ENCODE results near the gene IL13. TPM values are rescaled to one million over a fixed set of nuclear protein-coding genes. Genes with fewer than 3 reads are reported as not detected.

The IL13 gene
- total RNA-seq, 1 donor = not detected

DNA sequence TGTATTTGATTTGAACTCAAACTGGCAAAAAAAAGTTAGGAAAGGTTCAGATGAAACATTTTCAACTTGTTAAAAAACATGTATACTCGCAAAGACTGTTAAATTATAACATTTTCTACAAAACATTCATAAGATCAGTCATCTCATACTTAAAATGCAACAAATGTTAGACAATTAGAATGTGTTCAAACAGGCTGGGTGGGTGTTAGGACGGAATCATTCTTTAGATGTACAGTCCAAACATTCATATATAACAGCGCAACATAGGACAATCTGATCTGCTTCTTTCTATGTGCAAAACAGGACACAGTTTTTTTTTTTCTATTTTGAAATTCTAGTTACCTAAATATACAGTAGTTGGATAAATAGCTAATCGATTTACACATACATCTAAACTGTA lies 38.0 kb downstream of the IL13 start:
- Histone ChIP-seq H3K9me3 (ENCODE audit: low read depth, low read length) (no peaks in the 10 kb centered on the region), H3K27ac (ENCODE audit: low read depth, low read length) (no peak overlapping the region), H3K4me3 (ENCODE audit: insufficient read depth, low read length) (no peak overlapping the region), H3K4me2 (ENCODE audit: insufficient read depth, low read length) (no peak overlapping the region), H4K20me1 (ENCODE audit: insufficient read depth, low read length) (no peaks in the 10 kb centered on the region), H3K36me3 (ENCODE audit: insufficient read depth, low read length) (peaks cover 11% of the 10 kb centered on the region), H3K4me1 (ENCODE audit: insufficient read depth, low read length) (no peaks in the 10 kb centered on the region), H3K79me2 (ENCODE audit: insufficient read depth, low read length) (no peaks in the 10 kb centered on the region), H3K27me3 (ENCODE audit: insufficient read depth, low read length) (no peaks in the 10 kb centered on the region), H2AFZ (ENCODE audit: low read length) (no peak overlapping the region)
- DNase-seq (ENCODE audit: insufficient read length, low spot score, missing footprints) = no peak
- TF ChIP-seq, protein P1, sequence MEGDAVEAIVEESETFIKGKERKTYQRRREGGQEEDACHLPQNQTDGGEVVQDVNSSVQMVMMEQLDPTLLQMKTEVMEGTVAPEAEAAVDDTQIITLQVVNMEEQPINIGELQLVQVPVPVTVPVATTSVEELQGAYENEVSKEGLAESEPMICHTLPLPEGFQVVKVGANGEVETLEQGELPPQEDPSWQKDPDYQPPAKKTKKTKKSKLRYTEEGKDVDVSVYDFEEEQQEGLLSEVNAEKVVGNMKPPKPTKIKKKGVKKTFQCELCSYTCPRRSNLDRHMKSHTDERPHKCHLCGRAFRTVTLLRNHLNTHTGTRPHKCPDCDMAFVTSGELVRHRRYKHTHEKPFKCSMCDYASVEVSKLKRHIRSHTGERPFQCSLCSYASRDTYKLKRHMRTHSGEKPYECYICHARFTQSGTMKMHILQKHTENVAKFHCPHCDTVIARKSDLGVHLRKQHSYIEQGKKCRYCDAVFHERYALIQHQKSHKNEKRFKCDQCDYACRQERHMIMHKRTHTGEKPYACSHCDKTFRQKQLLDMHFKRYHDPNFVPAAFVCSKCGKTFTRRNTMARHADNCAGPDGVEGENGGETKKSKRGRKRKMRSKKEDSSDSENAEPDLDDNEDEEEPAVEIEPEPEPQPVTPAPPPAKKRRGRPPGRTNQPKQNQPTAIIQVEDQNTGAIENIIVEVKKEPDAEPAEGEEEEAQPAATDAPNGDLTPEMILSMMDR (IDR thresholded peaks at IDR 0.05; ENCODE audit: extremely low read depth, low read depth, low read length) = no peak

DNA sequence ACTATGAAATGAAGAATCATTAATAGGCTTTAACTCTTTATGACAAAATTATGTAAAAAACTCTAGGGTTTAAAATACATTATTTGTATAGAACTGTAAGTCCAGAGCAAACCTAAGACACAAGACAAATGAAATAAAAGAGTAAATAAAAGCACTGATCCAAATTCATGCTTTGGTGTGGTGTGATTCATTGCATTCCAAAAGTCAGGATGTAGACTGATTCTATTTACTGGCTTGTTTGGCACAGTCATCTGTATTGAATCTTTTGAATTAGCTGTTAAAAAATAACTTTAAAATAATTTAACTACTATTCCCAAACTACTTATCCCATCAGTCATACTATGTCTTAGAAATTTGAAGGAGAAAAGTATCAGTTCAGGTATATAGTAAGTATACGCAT lies 46.9 kb downstream of the IL13 start:
- no peaks in the 10 kb centered on the region for H4K20me1 ChIP-seq (ENCODE audit: insufficient read depth, low read length)
- H3K4me3 ChIP-seq (ENCODE audit: insufficient read depth, low read length) = no peak overlapping the region
- peaks cover 16% of the 10 kb centered on the region for H3K36me3 ChIP-seq (ENCODE audit: insufficient read depth, low read length)
- H3K79me2 ChIP-seq (ENCODE audit: insufficient read depth, low read length) = no peaks in the 10 kb centered on the region
- TF ChIP-seq, protein P1 (IDR thresholded peaks at IDR 0.05; ENCODE audit: extremely low read depth, low read depth, low read length) = no peak
- H3K4me2 ChIP-seq (ENCODE audit: insufficient read depth, low read length) = no peak overlapping the region
- H3K27ac ChIP-seq (ENCODE audit: low read depth, low read length) = no peak overlapping the region
- no peaks in the 10 kb centered on the region for H3K27me3 ChIP-seq (ENCODE audit: insufficient read depth, low read length)
- DNase-seq (ENCODE audit: insufficient read length, low spot score, missing footprints) = peak; percentile 15
- peaks cover 3% of the 10 kb centered on the region for H3K4me1 ChIP-seq (ENCODE audit: insufficient read depth, low read length)
- no peak overlapping the region for H2AFZ ChIP-seq (ENCODE audit: low read length)
- no peaks in the 10 kb centered on the region for H3K9me3 ChIP-seq (ENCODE audit: low read depth, low read length)

DNA sequence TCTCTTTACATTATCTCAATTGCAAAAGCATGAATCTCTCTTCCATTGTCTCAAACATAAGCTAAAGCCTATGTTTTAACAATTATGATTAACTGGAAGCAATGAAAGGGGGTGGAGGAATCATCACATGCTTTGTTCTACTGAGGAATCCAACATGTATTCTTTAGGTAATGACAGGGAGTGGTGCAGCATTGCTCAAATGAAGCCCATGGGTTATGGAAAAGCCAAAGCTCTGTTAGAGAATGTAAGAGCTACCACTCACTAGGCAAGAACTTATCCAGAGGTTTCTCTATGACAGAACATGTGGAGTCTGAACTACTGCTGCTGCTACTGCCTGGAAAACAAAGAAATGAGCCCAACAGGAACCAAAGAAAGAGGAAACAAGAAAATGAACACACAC lies 50.7 kb downstream of the IL13 start:
- no peaks in the 10 kb centered on the region for H3K79me2 ChIP-seq (ENCODE audit: insufficient read depth, low read length)
- H3K9me3 ChIP-seq (ENCODE audit: low read depth, low read length) = no peaks in the 10 kb centered on the region
- TF ChIP-seq, protein P1 (IDR thresholded peaks at IDR 0.05; ENCODE audit: extremely low read depth, low read depth, low read length) = no peak

More for the DNA sequence above, 50.7 kb downstream of the IL13 start:
- H3K27ac ChIP-seq (ENCODE audit: low read depth, low read length) = no peak overlapping the region
- peaks cover 3% of the 10 kb centered on the region for H3K4me1 ChIP-seq (ENCODE audit: insufficient read depth, low read length)
- H3K4me3 ChIP-seq (ENCODE audit: insufficient read depth, low read length) = no peak overlapping the region
- no peak overlapping the region for H3K4me2 ChIP-seq (ENCODE audit: insufficient read depth, low read length)
- DNase-seq (ENCODE audit: insufficient read length, low spot score, missing footprints) = no peak
- H2AFZ ChIP-seq (ENCODE audit: low read length) = no peak overlapping the region
- H4K20me1 ChIP-seq (ENCODE audit: insufficient read depth, low read length) = no peaks in the 10 kb centered on the region
- no peaks in the 10 kb centered on the region for H3K27me3 ChIP-seq (ENCODE audit: insufficient read depth, low read length)
- no peaks in the 10 kb centered on the region for H3K36me3 ChIP-seq (ENCODE audit: insufficient read depth, low read length)

Other genes starting within 250 kb of the IL13 start
- 19.7 and 22.1 TPM in 2 replicates for gene IRF1, start 167.4 kb upstream of the IL13 start, total RNA-seq
- gene IL5, start 114.7 kb upstream of the IL13 start, total RNA-seq = not detected in 2 replicates
- 39.4 and 47.7 TPM in 2 replicates for gene RAD50, start 101.2 kb upstream of the IL13 start, total RNA-seq
- gene IL4, start 15.8 kb downstream of the IL13 start, total RNA-seq = not detected in 2 replicates
- 8.5 and 12.7 TPM in 2 replicates for gene KIF3A, start 79.4 kb downstream of the IL13 start, total RNA-seq
- not detected in 2 replicates for gene CCNI2, start 89.3 kb downstream of the IL13 start, total RNA-seq
- 32.1 and 33.7 TPM in 2 replicates for gene SEPTIN8, start 119.1 kb downstream of the IL13 start, total RNA-seq
- gene SOWAHA, start 155.1 kb downstream of the IL13 start, total RNA-seq = under 0.01 and 0.29 TPM in 2 replicates
- gene SHROOM1, start 172.5 kb downstream of the IL13 start, total RNA-seq = 4.7 and 6.2 TPM in 2 replicates
- 0.29 and 0.36 TPM in 2 replicates for gene GDF9, start 208.3 kb downstream of the IL13 start, total RNA-seq
- gene UQCRQ, start 208.5 kb downstream of the IL13 start, total RNA-seq = 76.0 and 94.6 TPM in 2 replicates
- gene LEAP2, start 215.5 kb downstream of the IL13 start, total RNA-seq = under 0.01 and 0.29 TPM in 2 replicates

All from osteoblast (primary cell).